Lung (tissue), 12 donors: Measurements from ENCODE around the gene TFAP2D. TPM values are rescaled to one million over a fixed set of nuclear protein-coding genes. Genes with fewer than 3 reads are reported as not detected.
A peak's percentile ranks its signal among the peaks of the same experiment; 100 is the strongest.

Experiments used
- ATAC-seq: fragments of 200-7000 bp; cut with Tn5 transposase; one replicate; pipeline ENCODE4 v1.9.1; 2020; ENCODE audit warnings: moderate number of reproducible peaks; ENCODE audit not compliant: insufficient read depth, low FRiP score
- DNase-seq, 3 donors: peaks; one replicate each; pipeline ENCODE4 v3.0.0-alpha.2; 2013 to 2017
- H3K27ac ChIP-seq, 2 donors: one replicate each; pipeline ENCODE4 v1.5.1; 2013; ENCODE audit warnings: mild to moderate bottlenecking in 2 of 2, moderate library complexity in 2 of 2, control low read depth in 1 of 2, inconsistent platforms in 1 of 2, low read depth in 1 of 2, low read length in 1 of 2
- H3K27me3 ChIP-seq, 3 donors: one replicate each; pipeline ENCODE4 v1.5.1; 2013; ENCODE audit warnings: low read length in 2 of 3; ENCODE audit not compliant: control insufficient read depth in 3 of 3, insufficient read depth in 3 of 3
- H3K36me3 ChIP-seq, 4 donors: one replicate each; pipeline ENCODE4 v1.5.1; 2013; ENCODE audit warnings: low read length in 4 of 4, mild to moderate bottlenecking in 1 of 4, moderate library complexity in 1 of 4; ENCODE audit not compliant: control insufficient read depth in 4 of 4, insufficient read depth in 4 of 4
- H3K4me1 ChIP-seq, 5 donors: one replicate each; pipeline ENCODE4 v1.5.1; 2013; ENCODE audit warnings: low read length in 5 of 5, mild to moderate bottlenecking in 2 of 5, moderate library complexity in 1 of 5; ENCODE audit not compliant: control insufficient read depth in 5 of 5, insufficient read depth in 5 of 5
- H3K4me3 ChIP-seq: one replicate; pipeline ENCODE4 v1.5.1; 2013; ENCODE audit warnings: mild to moderate bottlenecking, control low read depth, moderate library complexity
- H3K9ac ChIP-seq, 2 donors: one replicate each; pipeline ENCODE4 v1.5.1; 2013; ENCODE audit warnings: low read length in 2 of 2, control low read depth in 1 of 2; ENCODE audit not compliant: insufficient read depth in 1 of 2
- H3K9me3 ChIP-seq, 4 donors: one replicate each; pipeline ENCODE4 v1.5.1; 2013; ENCODE audit warnings: low read length in 3 of 4, mild to moderate bottlenecking in 1 of 4, moderate library complexity in 1 of 4; ENCODE audit not compliant: control insufficient read depth in 4 of 4, insufficient read depth in 3 of 4
- CTCF ChIP-seq: IDR thresholded peaks from 2 replicates; pipeline ENCODE4 v1.5.1; 2012; ENCODE audit warnings: mild to moderate bottlenecking; ENCODE audit errors: control extremely low read depth, extremely low read depth
- WGBS, 2 donors: extraction: QIAGEN DNeasy Blood & Tissue Kit; methylation state at CpG; one replicate each; pipeline ENCODE4 v1.1.7; 2013; 5-methylcytosine and 5-hydroxymethylcytosine counted together
- polyA plus RNA-seq, 2 donors: library from polyadenylated mRNA; stranded (reverse); fragments of 200-250 nt; gene quantifications; one replicate each; pipeline ENCODE4 v1.2.1, GENCODE V29; 2013
- total RNA-seq, 2 donors: library from RNA; depleted of rRNA in 1 of 2; stranded (reverse); fragments of >200 nt in 1 of 2; gene quantifications; one replicate each; pipeline ENCODE4 v1.2.1, GENCODE V29; 2014 to 2021
- donor health status: control.
- donor health status: control.
- donor health status: Bipolar disorder and iron deficiency.
- donor health status: healthy.
- donor health status: DM: yes; HTN: yes; CAD: no.

Gene TFAP2D
- total and polyA plus RNA-seq, 4 donors, result not detected

GRCh38 chr6:50818020-50818419 lies 104.7 kb downstream of the TFAP2D start:
- H3K27me3 ChIP-seq, result peaks cover 3 to 78% (median 68%) of the 10 kb centered on the region in 3 donors

GRCh38 chr6:50818673-50819072 lies 105.3 kb downstream of the TFAP2D start, which contains the start of gene TFAP2B:
Gene TFAP2B, plus strand, starts transcription at chr6:50818871. Its CDS starts 21 bp downstream, at chr6:50818892.
- DNase-seq (peak in 1 of 3 donors; percentile 15), ATAC-seq (no peak)
- Histone ChIP-seq H3K27me3 (peaks cover 9 to 84% (median 73%) of the 10 kb centered on the region in 3 donors), H3K27ac (no peak within 1 kb of the TSS), H3K9me3 (peaks cover 0 to 4% (median 0%) of the 10 kb centered on the region in 4 donors), H3K4me1 (peaks cover 0 to 10% (median 4%) of the 10 kb centered on the region in 5 donors), H3K4me3 (no peak within 1 kb of the TSS), H3K9ac (no peak within 1 kb of the TSS), H3K36me3 (no peaks in the 10 kb centered on the region)
- TF ChIP-seq CTCF, result no peak
- 9 to 12% methylated on average over 7 of the region's 7 CpGs for WGBS, 2 donors

More at GRCh38 chr6:50818020-50818419, 104.7 kb downstream of the TFAP2D start:
- TF ChIP-seq CTCF, result no peak
- Histone ChIP-seq H3K4me3 (no peak overlapping the region), H3K27ac (no peak overlapping the region), H3K9ac (no peak overlapping the region), H3K36me3 (no peaks in the 10 kb centered on the region), H3K9me3 (no peaks in the 10 kb centered on the region), H3K4me1 (peaks cover 0 to 10% (median 2%) of the 10 kb centered on the region in 5 donors)
- DNase-seq, result peak in 1 of 3 donors; percentile 21
- ATAC-seq, result no peak
- 14 to 15% methylated on average over 6 of the region's 6 CpGs for WGBS, 2 donors

GRCh38 chr6:50819466-50819903 lies 106.2 kb downstream of the TFAP2D start:
- no peak for ATAC-seq
- Histone ChIP-seq H3K27ac (no peak overlapping the region), H3K27me3 (peaks cover 9 to 85% (median 77%) of the 10 kb centered on the region in 3 donors), H3K4me1 (peaks cover 0 to 10% (median 4%) of the 10 kb centered on the region in 5 donors), H3K9me3 (peaks cover 0 to 6% (median 0%) of the 10 kb centered on the region in 4 donors), H3K36me3 (no peaks in the 10 kb centered on the region), H3K4me3 (no peak overlapping the region), H3K9ac (no peak overlapping the region)
- TF ChIP-seq CTCF, result no peak
- 1 to 2% methylated on average over 42 to 45 of the region's 45 CpGs for WGBS, 2 donors
- peak; percentile 50 to 58 (median 54) for DNase-seq
